Gastrocnemius medialis (tissue), 4 donors: ENCODE measurements around the gene PCK2.

ENCODE experiments used
- POLR2A ChIP-seq, 2 donors: fragments of 450-650 bp; IDR thresholded peaks; one replicate each; pipeline ENCODE4 v1.6.1; 2017; ENCODE audit warnings: antibody characterized with exemption in 2 of 2, mild to moderate bottlenecking in 2 of 2, moderate library complexity in 2 of 2
- TF ChIP-seq, protein P1 (sequence below), 5 experiments: fragments of 450-650 bp in 3 of 5; fragments of 200-600 bp in 2 of 5; sonication (generic) in 2 of 5; IDR thresholded peaks in 4 of 5; conservative IDR thresholded peaks in 1 of 5; 1 replicate in 4 of 5; 2 replicates in 1 of 5; pipeline ENCODE4 v1.5.1; 2016 to 2019; ENCODE audit warnings: antibody characterized with exemption in 5 of 5, mild to moderate bottlenecking in 3 of 5, moderate library complexity in 3 of 5

DNA sequence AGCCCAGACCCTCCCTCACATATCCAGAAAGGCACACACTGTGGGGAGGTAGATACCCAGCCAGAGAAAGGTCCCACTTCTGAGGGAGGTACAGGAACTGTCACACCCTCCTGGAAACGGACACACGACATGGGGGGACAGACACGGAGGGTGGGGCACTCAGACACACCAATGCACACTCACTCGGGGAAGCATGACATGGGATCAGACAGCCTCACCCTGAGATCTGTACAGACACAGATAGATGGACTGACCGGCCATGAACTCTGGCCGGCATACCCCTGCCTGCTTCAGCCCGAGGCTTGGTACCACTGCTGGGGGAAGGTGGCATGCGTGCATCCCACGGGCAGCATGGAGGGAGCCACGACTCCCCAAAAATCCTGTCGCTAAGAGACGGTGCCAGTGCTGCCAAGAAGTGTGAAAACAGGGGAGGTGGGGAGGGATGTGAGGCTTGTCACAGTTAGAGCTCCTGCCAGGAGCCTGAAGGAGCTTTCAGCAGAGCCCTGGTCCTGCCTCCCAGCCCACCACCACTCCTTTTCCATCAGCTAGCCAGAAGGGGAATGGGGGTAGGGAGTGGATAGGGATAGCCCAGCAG is 22.2 kb upstream of the PCK2 start:
- TF ChIP-seq, protein P1, sequence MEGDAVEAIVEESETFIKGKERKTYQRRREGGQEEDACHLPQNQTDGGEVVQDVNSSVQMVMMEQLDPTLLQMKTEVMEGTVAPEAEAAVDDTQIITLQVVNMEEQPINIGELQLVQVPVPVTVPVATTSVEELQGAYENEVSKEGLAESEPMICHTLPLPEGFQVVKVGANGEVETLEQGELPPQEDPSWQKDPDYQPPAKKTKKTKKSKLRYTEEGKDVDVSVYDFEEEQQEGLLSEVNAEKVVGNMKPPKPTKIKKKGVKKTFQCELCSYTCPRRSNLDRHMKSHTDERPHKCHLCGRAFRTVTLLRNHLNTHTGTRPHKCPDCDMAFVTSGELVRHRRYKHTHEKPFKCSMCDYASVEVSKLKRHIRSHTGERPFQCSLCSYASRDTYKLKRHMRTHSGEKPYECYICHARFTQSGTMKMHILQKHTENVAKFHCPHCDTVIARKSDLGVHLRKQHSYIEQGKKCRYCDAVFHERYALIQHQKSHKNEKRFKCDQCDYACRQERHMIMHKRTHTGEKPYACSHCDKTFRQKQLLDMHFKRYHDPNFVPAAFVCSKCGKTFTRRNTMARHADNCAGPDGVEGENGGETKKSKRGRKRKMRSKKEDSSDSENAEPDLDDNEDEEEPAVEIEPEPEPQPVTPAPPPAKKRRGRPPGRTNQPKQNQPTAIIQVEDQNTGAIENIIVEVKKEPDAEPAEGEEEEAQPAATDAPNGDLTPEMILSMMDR (IDR thresholded peaks at IDR 0.05 in 4 of 5, conservative IDR thresholded peaks at IDR 0.05 in 1 of 5), result no peak
- no peak for TF ChIP-seq POLR2A (IDR thresholded peaks at IDR 0.05)
